ENCODE measurements around the gene PRKD1.

DNA sequence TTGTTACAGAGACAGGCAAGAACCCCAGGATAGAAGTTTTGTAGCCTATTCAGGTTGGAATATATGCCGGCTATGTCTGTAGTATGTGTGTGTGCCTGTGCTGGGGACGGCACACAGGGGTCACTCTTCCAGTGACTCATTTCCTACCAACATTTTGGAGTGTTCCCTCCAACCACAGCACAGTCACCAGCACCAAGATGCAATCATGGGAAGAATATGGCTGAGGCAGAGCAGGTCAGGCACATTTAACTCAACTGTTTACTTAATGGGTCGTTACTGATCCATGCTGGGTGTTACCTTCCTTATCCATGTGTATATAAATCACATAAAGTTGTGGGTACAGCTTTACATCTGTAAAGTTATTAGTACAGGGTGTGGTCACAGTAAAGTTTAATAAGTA lies 178.3 kb downstream of the PRKD1 start:
- TF ChIP-seq, protein P1, sequence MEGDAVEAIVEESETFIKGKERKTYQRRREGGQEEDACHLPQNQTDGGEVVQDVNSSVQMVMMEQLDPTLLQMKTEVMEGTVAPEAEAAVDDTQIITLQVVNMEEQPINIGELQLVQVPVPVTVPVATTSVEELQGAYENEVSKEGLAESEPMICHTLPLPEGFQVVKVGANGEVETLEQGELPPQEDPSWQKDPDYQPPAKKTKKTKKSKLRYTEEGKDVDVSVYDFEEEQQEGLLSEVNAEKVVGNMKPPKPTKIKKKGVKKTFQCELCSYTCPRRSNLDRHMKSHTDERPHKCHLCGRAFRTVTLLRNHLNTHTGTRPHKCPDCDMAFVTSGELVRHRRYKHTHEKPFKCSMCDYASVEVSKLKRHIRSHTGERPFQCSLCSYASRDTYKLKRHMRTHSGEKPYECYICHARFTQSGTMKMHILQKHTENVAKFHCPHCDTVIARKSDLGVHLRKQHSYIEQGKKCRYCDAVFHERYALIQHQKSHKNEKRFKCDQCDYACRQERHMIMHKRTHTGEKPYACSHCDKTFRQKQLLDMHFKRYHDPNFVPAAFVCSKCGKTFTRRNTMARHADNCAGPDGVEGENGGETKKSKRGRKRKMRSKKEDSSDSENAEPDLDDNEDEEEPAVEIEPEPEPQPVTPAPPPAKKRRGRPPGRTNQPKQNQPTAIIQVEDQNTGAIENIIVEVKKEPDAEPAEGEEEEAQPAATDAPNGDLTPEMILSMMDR (IDR thresholded peaks at IDR 0.05): no peak
- TF ChIP-seq POLR2A (IDR thresholded peaks at IDR 0.05): no peak

Measured in right lobe of liver (tissue), 4 donors.